Raji (cell line): Measurements from ENCODE around the gene LMNTD2.

Experiments
- POLR2A ChIP-seq: IDR thresholded peaks from 2 replicates; pipeline ENCODE4 v1.6.1; 2011; ENCODE audit warnings: low read depth, low read length, control low read depth; ENCODE audit not compliant: insufficient read depth

Gene LMNTD2

DNA sequence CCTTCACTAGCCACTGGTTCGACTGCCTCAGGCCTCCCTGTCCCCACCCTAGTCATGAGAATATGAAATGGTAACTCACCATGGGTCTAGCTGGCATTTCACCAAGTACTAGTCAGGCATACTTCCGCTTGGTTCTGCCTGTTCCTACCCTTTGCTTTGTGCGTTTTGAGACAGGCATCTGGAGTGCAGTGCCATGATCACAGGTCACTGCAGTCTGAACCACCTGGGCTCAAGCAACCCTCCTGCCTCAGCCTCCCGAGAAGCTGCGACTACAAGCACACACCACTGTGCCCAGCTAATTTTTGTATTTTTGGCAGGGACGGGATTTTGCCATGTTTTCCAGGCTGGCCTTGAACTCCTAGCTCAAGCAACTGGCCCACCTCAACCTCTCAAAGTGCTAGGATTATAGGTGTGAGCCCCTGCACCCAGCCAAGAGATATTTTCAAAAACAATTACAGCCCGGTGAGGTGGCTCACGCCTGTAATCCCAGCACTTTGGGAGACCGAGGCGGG lies 39.3 kb downstream of the LMNTD2 start:
- no peak for TF ChIP-seq POLR2A

DNA sequence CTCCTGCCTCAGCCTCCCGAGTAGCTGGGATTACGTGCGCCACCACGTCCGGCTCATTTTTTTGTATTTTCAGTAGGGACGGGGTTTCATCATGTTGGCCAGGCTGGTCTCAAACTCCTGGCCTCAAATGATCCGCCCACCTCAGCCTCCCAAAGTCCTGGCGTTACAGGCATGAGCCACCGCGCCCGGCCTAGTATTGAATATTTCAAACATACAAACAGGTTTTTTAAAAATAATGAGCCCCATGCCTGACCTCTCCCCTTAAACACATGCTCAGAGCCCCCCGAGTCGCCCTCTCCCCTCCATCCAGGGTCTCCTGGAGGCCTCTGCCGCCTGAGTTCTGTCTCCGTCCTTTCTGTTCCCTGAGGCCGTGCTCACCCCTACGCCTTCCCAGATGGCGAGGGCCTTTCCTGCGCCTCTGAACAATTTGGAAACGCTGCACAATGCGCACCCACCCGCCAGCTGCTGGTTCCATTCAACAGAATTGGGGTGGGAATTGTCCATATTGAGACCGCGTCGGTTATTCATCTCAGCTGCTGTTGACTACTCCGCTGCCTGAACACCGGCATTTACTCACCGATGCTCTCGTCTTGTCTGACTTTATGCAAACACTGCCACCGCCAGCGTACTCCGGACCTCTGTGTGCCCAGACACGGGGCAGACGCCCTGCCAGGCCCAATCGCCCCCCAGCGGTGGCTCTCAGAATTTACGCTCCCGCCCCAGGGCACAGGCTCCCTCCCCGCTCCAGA lies 39.9 kb downstream of the LMNTD2 start:
- TF ChIP-seq POLR2A = no peak

DNA sequence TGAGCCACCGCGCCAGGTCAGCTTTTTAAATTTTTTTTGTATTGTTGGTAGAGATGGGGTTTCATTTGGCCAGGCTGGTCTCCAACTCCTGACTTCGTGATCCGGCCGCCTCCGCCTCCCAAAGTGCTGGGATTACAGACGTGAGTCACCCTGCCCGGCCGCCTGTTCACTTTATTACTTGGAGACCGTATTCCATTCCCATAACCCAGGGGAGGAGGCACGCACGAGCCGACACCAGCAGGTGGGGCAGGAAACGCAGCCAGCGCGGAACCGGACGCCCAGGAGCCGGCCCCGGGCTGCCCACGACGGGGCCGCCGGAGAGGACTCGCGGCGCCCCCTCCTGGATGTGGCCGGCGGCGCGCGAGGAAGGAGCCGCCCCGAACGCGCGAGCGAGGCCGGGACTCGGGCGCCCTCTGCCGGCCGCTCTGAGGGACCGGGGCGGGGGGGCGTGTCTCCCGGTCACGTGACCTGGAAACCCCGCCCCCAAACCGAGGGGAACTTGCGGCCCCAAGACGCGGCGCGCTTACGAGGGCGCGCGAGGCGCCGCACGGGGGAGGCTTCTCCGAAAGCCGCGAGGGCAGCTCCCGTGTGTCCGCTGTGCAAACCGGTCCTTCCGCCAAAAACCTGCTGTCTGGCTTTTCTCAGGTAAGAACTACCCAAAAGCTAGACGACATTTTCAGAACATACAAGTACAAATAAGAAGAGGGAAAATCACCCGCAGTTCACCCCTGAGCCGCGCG lies 41.9 kb downstream of the LMNTD2 start:
- TF ChIP-seq POLR2A = peak; percentile 76

DNA sequence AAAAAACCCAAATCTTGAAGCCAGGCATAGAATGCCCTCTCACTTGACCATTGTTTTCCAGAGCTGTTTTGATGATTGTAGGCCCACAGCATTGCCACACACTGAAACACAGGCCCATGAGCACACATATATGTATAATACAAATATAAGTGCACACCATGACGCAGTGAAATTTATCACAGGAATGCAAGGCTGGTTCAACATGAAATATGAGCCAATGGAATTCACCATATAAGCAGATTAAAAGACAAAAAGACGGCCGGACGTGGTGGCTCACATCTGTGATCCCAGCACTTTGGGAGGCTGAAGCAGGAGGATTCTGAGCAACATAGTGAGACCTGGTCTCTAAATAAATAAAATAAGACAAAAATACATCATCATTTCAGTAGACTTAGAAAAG lies 44.1 kb downstream of the LMNTD2 start:
- TF ChIP-seq POLR2A = no peak

DNA sequence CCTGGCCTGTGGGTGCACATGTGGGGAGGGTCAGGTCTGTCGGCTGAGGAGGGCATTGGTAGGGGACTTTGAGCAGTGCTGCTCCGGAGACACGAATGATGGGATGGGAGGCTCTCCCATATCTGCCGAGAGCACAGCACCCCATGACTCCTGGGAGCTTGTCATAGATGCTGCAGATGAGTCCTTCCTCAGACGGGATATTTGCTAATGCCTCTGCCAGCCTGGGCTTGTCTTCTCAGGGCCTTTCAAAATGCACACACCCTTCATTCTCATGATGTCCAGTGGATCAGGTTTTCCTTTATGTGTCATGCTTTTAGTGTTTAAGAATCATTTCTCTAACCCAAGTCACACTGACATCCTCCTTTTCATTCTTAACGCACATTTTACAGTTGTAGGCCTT lies 45.4 kb downstream of the LMNTD2 start:
- TF ChIP-seq POLR2A = no peak

DNA sequence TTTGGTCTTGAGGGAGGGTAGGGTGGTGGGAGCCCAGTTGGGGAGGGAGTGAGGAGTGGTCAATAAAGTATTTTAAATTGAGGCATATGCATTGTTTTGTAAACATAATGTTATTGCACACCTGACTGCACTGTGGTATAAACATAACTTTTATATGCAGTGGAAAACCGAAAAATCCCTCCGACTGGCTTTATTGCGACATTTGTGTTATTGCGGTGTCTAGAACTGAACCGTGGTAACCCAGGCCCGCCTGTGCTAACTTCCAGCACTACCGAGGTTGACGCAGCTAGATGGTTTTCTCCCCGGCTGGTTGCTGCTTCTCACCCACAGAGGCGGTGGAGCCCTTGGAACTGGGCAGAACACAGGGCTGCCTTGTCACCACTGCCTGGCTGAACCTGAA lies 45.9 kb downstream of the LMNTD2 start:
- no peak for TF ChIP-seq POLR2A

DNA sequence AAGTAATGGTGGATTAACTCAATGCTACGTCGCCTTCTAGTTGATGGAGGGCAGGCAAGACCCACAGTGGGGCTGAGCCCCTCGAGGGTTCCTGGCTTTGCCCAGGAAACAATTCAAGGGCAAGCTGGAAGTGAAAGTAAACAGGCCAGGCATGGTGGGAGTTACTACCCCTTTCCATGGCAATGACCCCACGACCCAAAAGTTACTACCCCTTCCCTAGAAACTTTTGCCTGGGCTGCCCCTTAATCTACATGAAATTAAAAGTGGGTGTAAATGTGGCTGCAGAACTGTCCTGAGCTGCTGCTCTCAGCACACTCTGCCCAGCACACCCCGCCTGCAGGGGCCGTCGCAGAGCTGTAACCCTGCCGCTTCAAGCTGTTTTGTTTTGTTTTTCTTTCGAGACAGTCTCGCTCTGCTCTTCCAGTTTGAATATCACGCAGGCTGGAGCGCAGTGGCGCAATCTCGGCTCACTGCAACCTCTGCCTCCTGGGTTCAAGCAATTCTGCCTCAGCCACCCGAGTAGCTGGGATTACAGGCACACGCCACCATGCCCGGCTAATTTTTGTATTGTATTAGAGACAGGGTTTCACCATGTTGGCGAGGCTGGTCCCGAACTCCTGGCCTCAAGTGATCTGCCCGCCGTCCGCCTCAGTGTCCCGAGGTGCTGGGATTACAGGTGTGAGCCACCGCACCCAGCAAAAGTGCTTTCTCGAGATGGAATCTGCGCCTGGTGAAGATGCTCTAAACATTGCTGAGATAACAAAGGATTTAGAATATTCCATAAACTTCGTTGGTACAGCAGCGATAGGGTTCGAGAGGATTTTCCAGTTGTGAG lies 47.6 kb downstream of the LMNTD2 start:
- TF ChIP-seq POLR2A = no peak

DNA sequence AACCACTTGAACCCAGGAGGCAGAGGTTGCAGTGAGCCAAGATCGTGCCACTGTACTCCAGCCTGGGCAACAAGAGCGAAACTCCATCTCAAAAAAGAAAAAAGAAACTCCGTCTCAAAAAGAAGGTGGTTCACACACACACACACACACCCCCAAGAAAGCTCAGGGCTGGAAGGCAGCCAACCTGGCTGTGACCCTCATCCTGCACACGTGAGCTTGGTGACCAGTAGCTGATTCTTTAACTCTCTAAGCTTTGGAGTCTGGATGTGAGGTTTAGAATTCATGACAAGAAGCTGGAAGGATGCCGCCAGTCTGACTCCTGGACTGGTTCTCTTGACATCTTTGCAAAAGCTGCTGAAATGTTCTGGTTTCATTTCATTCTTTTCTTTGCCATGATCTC lies 51.6 kb downstream of the LMNTD2 start:
- no peak for TF ChIP-seq POLR2A

DNA sequence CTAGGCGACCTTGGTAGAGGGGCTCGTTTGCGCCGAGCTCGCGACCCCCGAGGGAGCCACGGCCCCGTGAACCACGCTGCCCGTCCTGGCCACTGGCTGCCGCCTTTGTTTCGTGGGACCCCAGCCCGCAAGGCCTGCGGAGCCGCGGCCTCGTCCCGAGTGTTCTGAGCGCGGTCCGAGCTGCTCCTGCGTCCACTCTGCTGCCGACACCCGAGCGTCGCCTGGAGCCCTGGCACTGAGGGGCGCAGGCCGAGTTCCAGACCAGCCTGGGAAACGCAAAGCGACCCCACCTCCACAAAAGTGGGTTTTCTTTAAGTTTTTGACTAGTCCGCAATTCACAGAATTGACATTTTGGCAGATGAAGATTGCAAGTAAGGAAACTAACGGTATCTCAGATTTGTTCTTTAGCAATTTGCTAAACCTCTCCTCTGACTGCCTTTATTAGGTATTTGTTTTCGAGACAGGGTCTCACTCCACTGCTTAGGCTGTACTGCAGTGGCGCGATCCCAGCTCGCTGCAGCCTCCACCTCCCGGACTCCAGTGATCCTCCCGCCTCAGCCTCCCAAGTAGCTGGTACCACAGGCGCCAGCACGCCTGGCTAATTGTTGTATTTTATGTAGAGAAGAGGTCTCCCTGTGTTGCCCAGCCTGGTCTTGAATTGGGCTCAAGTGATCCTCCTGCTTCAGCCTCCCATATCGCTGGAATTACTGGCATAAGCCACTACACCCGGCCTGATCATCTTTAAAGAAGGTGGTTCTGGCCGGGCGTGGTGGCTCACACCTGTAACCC lies 52.6 kb downstream of the LMNTD2 start:
- TF ChIP-seq POLR2A = no peak

DNA sequence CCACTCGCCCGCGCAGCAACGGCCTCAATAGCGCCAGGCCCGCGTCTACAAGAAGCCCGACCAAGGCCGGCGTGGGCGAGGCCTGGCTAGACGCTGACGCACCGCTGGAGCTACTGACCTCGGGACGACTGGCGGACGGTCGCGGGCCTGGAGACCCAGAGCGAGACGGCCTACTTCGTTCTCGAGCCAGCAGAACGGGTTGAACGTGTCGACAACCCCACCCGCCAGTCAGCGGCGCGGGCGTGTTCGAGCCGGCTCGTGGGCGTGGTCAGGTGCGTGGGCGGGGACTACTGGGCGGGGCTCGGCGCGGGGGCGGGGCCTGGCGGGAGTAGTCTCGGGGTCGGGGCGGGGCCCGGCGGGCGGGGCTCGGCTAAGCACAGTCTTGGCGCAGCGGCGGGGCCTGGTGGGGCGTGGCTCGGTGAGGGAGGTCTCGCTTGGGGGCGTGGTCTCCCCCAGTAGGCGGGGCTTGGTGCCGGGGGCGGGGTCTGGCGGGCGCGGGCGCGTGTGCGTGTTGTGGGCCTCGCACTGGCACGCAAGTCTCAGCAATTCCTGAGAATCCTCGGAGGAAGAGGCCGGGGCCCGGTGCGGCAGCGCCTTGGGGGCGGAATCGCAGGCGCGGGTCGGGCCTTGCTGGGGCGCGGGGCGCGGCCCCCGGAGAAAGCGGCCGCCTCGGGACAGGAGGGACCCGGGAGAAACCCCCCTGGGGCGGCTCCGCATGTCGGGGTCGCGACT lies 53.4 kb downstream of the LMNTD2 start, which contains the start of gene RNH1:
Gene RNH1, minus strand, starts transcription at position 248 of the 732 bp plus-strand sequence. CDS start 5,080 bp downstream, outside the sequence.
- peak; percentile 84 for TF ChIP-seq POLR2A

DNA sequence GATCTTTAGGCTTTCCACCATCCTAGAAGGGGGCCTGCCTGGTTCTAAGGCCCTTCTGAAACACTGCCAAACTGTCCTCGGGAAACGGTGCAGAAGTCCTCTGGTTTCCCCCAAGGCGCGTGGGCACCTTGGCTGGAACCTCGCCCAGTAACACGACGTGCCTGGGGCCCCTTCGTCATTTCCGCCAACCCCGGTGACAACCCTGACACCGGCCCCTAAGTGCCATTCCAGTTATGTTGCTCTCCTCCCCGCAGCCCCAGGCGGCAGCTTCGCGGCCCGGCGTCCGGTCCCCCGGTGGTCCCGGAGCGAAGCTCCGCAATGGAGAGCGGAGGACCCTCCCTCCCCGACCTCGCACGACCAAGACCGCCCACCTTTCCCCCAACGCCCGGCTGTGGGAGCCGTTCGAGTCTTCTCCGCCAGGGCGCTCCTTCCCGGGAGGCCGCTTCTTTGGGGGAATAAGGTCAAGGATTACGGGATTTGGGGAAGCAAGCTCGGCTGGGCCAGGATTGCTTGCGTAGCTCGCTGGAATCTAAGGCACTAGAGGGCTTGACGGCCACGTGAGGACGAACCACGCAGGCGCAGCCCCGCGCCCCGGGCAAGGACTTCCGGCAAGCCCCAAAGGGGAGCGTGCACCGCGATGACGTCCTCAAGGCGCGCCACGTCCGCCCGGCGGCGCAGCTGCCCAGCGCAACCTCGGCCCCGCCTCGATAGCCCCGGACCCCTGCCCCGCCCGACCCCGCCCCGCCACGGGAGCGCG lies 54.1 kb downstream of the LMNTD2 start:
- TF ChIP-seq POLR2A = peak; percentile 72

DNA sequence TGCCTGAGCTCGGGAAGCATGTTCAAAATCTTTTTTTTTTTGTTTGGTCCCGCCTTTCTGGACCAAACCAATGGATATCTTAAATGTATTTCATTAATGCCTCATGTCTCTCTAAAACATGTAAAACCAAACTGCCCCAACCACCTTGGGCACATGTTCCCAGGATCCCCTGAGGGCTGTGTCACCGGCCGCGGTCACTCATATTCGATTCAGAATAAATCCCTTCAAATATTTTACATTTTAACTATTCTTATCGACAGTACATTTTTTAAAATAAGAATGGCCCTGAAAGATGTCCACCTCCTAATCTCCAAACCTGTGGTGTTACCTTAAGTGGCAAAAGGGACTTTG lies 55.6 kb downstream of the LMNTD2 start:
- TF ChIP-seq POLR2A = no peak
